GM23338 (cell line): ENCODE measurements around the gene ZBTB42. TPM values are rescaled to one million over a fixed set of nuclear protein-coding genes. Genes with fewer than 3 reads are reported as not detected.

Source experiments
- ATAC-seq: fragments of 200-7000 bp; cut with Tn5 transposase; 3 replicates; pipeline ENCODE4 v1.9.1; 2020
- DNase-seq: peaks from one replicate; pipeline ENCODE4 v3.0.0-alpha.2; 2015; ENCODE audit warnings: low spot score
- H2AFZ ChIP-seq: fragments of 200-600 bp; sonication (generic); 2 replicates; pipeline ENCODE4 v1.8.0; 2016; ENCODE audit warnings: antibody characterized with exemption, mild to moderate bottlenecking, moderate library complexity
- H3F3A ChIP-seq: fragments of 200-600 bp; sonication (generic); replicated peaks from 2 replicates; pipeline ENCODE4 v1.8.0; 2017; ENCODE audit warnings: antibody characterized with exemption, mixed run types, low read depth
- H3K27ac ChIP-seq: fragments of 200-600 bp; sonication (generic); 2 replicates; pipeline ENCODE4 v1.6.1; 2016; ENCODE audit warnings: low read depth
- H3K27me3 ChIP-seq: fragments of 200-600 bp; sonication (generic); 2 replicates; pipeline ENCODE4 v1.8.0; 2016; ENCODE audit warnings: mild to moderate bottlenecking, mixed run types, moderate library complexity; ENCODE audit not compliant: insufficient read depth
- H3K36me3 ChIP-seq: fragments of 200-600 bp; sonication (generic); 2 replicates; pipeline ENCODE4 v1.8.0; 2016; ENCODE audit warnings: mild to moderate bottlenecking; ENCODE audit not compliant: insufficient read depth
- H3K4me1 ChIP-seq: fragments of 200-600 bp; sonication (generic); 2 replicates; pipeline ENCODE4 v1.8.0; 2016; ENCODE audit warnings: mild to moderate bottlenecking, moderate library complexity; ENCODE audit not compliant: insufficient read depth
- H3K4me2 ChIP-seq: fragments of 200-600 bp; sonication (generic); 2 replicates; pipeline ENCODE4 v1.7.1; 2017; ENCODE audit warnings: mixed run types
- H3K4me3 ChIP-seq: fragments of 200-600 bp; sonication (generic); 2 replicates; pipeline ENCODE4 v1.6.1; 2016; ENCODE audit warnings: mixed run types
- H3K79me2 ChIP-seq: fragments of 200-600 bp; sonication (generic); replicated peaks from 2 replicates; pipeline ENCODE4 v1.8.0; 2017; ENCODE audit warnings: mild to moderate bottlenecking; ENCODE audit not compliant: insufficient read depth
- H3K9me2 ChIP-seq: fragments of 200-600 bp; sonication (generic); 2 replicates; pipeline ENCODE4 v1.8.0; 2017; ENCODE audit not compliant: insufficient read depth
- H4K20me1 ChIP-seq: fragments of 200-600 bp; sonication (generic); replicated peaks from 2 replicates; pipeline ENCODE4 v1.8.0; 2017; ENCODE audit warnings: mild to moderate bottlenecking; ENCODE audit not compliant: insufficient read depth
- H3K27ac Mint-ChIP-seq: 2 replicates; pipeline ENCODE4 v1.8.0; 2020; ENCODE audit warnings: inconsistent platforms, mild to moderate bottlenecking, moderate library complexity, mixed read lengths
- H3K27me3 Mint-ChIP-seq: 3 replicates; pipeline ENCODE4 v1.8.0; 2022; ENCODE audit warnings: low read depth, mild to moderate bottlenecking, moderate library complexity, mixed read lengths, inconsistent platforms; ENCODE audit not compliant: insufficient read depth, poor library complexity
- H3K36me3 Mint-ChIP-seq: 3 replicates; pipeline ENCODE4 v1.8.0; 2021; ENCODE audit warnings: low read depth, mild to moderate bottlenecking, inconsistent platforms, moderate library complexity, mixed read lengths
- H3K4me1 Mint-ChIP-seq: 3 replicates; pipeline ENCODE4 v1.8.0; 2020; ENCODE audit warnings: mild to moderate bottlenecking, inconsistent platforms, mixed read lengths
- H3K4me3 Mint-ChIP-seq: 3 replicates; pipeline ENCODE4 v1.8.0; 2021; ENCODE audit warnings: moderate library complexity, mild to moderate bottlenecking, inconsistent platforms, mixed read lengths
- H3K9me3 Mint-ChIP-seq: 3 replicates; pipeline ENCODE4 v1.8.0; 2020; ENCODE audit warnings: moderate library complexity, mild to moderate bottlenecking, inconsistent platforms, mixed read lengths
- CREB1 ChIP-seq: fragments of 250-450 bp; sonication (Bioruptor Pico); IDR thresholded peaks from 2 replicates; pipeline ENCODE4 v1.5.0; 2020; ENCODE audit warnings: low read depth, mild to moderate bottlenecking, moderate library complexity
- CTCF ChIP-seq, 2 experiments: fragments of 200-600 bp in 1 of 2; sonication (generic) in 1 of 2; conservative IDR thresholded peaks; 2 replicates each; pipeline versions ENCODE4 v1.5.1 to v1.6.1; 2016 to 2017; ENCODE audit warnings: antibody characterized with exemption in 2 of 2, low read depth in 2 of 2, mild to moderate bottlenecking in 2 of 2, moderate library complexity in 1 of 2
- EZH2 ChIP-seq: fragments of 200-600 bp; sonication (generic); IDR thresholded peaks from one replicate; pipeline ENCODE4 v1.8.0; 2017; ENCODE audit warnings: antibody characterized with exemption, mild to moderate bottlenecking, low read depth; ENCODE audit not compliant: unreplicated experiment
- EZH2phosphoT487 ChIP-seq: fragments of 200-600 bp; sonication (generic); IDR thresholded peaks from one replicate; pipeline ENCODE4 v1.8.1; 2018; ENCODE audit warnings: antibody characterized with exemption; ENCODE audit not compliant: unreplicated experiment
- JUNB ChIP-seq: IDR thresholded peaks from one replicate; pipeline ENCODE4 v1.6.1; 2016; ENCODE audit warnings: antibody characterized with exemption; ENCODE audit not compliant: unreplicated experiment
- POLR2AphosphoS5 ChIP-seq: IDR thresholded peaks from 2 replicates; pipeline ENCODE4 v1.6.1; 2016; ENCODE audit warnings: antibody characterized with exemption, low read depth
- REST ChIP-seq: IDR thresholded peaks from one replicate; pipeline ENCODE4 v1.6.1; 2018; ENCODE audit warnings: antibody characterized with exemption; ENCODE audit not compliant: unreplicated experiment
- STAT1 ChIP-seq: IDR thresholded peaks from one replicate; pipeline ENCODE4 v1.6.1; 2016; ENCODE audit warnings: antibody characterized with exemption; ENCODE audit not compliant: unreplicated experiment
- ZNF114 ChIP-seq: fragments of 250-450 bp; sonication (Bioruptor Pico); IDR thresholded peaks from 2 replicates; pipeline ENCODE4 v1.5.0; 2020; ENCODE audit warnings: mild to moderate bottlenecking, moderate library complexity
- polyA plus RNA-seq: library from polyadenylated mRNA; unstranded; fragments of >200 nt; fragmentation: Nextera tagmentation; extraction: Ambion mirVana; gene quantifications from 2 replicates; pipeline ENCODE4 v1.2.1, GENCODE V29; 2016
- total RNA-seq: library from RNA; depleted of rRNA; stranded (reverse); fragments of >200 nt; shearing (Covaris generic); gene quantifications from 2 replicates; pipeline ENCODE4 v1.2.3, GENCODE V29; 2014
- TF ChIP-seq, protein P1 (sequence below): fragments of 250-450 bp; sonication (Bioruptor Pico); IDR thresholded peaks from 2 replicates; pipeline ENCODE4 v1.5.0; 2020; ENCODE audit warnings: mild to moderate bottlenecking, moderate library complexity
- TF ChIP-seq, protein P2 (sequence below): IDR thresholded peaks from 2 replicates; pipeline ENCODE4 v1.6.1; 2016; ENCODE audit warnings: antibody characterized with exemption

The ZBTB42 gene
- total and polyA plus RNA-seq, 2 experiments from 2014 or later = 0.70 to 4.4 TPM

GRCh38 chr14:104783484-104784217, 17.2 kb upstream of the ZBTB42 start:
- Mint-ChIP-seq H3K4me1 (no peaks in the 10 kb centered on the region), H3K27me3 (peaks cover 5% of the 10 kb centered on the region), H3K9me3 (no peaks in the 10 kb centered on the region), H3K36me3 (no peaks in the 10 kb centered on the region), H3K27ac (no peak overlapping the region), H3K4me3 (no peak overlapping the region)
- Histone ChIP-seq H3F3A (no peaks in the 10 kb centered on the region), H3K4me2 (no peak overlapping the region), H3K4me1 (no peaks in the 10 kb centered on the region), H4K20me1 (no peaks in the 10 kb centered on the region), H3K79me2 (no peaks in the 10 kb centered on the region), H3K36me3 (no peaks in the 10 kb centered on the region), H3K9me2 (no peaks in the 10 kb centered on the region), H3K4me3 (no peak overlapping the region), H2AFZ (no peak overlapping the region), H3K27me3 (no peaks in the 10 kb centered on the region), H3K27ac (no peak overlapping the region)
- DNase-seq (no peak), ATAC-seq (no peak)
- TF ChIP-seq EZH2phosphoT487 = no peak
- TF ChIP-seq, protein P1, sequence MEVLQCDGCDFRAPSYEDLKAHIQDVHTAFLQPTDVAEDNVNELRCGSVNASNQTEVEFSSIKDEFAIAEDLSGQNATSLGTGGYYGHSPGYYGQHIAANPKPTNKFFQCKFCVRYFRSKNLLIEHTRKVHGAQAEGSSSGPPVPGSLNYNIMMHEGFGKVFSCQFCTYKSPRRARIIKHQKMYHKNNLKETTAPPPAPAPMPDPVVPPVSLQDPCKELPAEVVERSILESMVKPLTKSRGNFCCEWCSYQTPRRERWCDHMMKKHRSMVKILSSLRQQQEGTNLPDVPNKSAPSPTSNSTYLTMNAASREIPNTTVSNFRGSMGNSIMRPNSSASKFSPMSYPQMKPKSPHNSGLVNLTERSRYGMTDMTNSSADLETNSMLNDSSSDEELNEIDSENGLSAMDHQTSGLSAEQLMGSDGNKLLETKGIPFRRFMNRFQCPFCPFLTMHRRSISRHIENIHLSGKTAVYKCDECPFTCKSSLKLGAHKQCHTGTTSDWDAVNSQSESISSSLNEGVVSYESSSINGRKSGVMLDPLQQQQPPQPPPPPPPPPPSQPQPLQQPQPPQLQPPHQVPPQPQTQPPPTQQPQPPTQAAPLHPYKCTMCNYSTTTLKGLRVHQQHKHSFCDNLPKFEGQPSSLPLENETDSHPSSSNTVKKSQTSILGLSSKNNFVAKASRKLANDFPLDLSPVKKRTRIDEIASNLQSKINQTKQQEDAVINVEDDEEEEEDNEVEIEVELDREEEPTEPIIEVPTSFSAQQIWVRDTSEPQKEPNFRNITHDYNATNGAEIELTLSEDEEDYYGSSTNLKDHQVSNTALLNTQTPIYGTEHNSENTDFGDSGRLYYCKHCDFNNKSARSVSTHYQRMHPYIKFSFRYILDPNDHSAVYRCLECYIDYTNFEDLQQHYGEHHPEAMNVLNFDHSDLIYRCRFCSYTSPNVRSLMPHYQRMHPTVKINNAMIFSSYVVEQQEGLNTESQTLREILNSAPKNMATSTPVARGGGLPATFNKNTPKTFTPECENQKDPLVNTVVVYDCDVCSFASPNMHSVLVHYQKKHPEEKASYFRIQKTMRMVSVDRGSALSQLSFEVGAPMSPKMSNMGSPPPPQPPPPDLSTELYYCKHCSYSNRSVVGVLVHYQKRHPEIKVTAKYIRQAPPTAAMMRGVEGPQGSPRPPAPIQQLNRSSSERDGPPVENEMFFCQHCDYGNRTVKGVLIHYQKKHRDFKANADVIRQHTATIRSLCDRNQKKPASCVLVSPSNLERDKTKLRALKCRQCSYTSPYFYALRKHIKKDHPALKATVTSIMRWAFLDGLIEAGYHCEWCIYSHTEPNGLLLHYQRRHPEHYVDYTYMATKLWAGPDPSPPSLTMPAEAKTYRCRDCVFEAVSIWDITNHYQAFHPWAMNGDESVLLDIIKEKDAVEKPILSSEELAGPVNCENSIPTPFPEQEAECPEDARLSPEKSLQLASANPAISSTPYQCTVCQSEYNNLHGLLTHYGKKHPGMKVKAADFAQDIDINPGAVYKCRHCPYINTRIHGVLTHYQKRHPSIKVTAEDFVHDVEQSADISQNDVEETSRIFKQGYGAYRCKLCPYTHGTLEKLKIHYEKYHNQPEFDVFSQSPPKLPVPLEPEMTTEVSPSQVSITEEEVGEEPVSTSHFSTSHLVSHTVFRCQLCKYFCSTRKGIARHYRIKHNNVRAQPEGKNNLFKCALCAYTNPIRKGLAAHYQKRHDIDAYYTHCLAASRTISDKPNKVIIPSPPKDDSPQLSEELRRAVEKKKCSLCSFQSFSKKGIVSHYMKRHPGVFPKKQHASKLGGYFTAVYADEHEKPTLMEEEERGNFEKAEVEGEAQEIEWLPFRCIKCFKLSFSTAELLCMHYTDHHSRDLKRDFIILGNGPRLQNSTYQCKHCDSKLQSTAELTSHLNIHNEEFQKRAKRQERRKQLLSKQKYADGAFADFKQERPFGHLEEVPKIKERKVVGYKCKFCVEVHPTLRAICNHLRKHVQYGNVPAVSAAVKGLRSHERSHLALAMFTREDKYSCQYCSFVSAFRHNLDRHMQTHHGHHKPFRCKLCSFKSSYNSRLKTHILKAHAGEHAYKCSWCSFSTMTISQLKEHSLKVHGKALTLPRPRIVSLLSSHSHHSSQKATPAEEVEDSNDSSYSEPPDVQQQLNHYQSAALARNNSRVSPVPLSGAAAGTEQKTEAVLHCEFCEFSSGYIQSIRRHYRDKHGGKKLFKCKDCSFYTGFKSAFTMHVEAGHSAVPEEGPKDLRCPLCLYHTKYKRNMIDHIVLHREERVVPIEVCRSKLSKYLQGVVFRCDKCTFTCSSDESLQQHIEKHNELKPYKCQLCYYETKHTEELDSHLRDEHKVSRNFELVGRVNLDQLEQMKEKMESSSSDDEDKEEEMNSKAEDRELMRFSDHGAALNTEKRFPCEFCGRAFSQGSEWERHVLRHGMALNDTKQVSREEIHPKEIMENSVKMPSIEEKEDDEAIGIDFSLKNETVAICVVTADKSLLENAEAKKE (CRISPR knock-in tag) = no peak
- TF ChIP-seq ZNF114 (CRISPR knock-in tag) = no peak
- no peak for TF ChIP-seq CREB1 (CRISPR knock-in tag)
- TF ChIP-seq STAT1 = no peak
- TF ChIP-seq REST = no peak
- no peak for TF ChIP-seq EZH2
- no peak for TF ChIP-seq JUNB
- TF ChIP-seq CTCF (conservative IDR thresholded peaks at IDR 0.05; ENCODE audit: low read depth in 2 of 2) = no peak
- TF ChIP-seq POLR2AphosphoS5 = no peak
- TF ChIP-seq, protein P2, sequence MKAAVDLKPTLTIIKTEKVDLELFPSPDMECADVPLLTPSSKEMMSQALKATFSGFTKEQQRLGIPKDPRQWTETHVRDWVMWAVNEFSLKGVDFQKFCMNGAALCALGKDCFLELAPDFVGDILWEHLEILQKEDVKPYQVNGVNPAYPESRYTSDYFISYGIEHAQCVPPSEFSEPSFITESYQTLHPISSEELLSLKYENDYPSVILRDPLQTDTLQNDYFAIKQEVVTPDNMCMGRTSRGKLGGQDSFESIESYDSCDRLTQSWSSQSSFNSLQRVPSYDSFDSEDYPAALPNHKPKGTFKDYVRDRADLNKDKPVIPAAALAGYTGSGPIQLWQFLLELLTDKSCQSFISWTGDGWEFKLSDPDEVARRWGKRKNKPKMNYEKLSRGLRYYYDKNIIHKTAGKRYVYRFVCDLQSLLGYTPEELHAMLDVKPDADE = no peak
